Ovary (tissue), 9 donors: Measurements from ENCODE around the gene ADAMTSL3. TPM values are rescaled to one million over a fixed set of nuclear protein-coding genes. Genes with fewer than 3 reads are reported as not detected.
A peak's percentile ranks its signal among the peaks of the same experiment; 100 is the strongest.

ENCODE experiments used
- DNase-seq, 5 donors: peaks; one replicate each; pipeline ENCODE4 v3.0.0-alpha.2; 2019 to 2020
- H3K27ac ChIP-seq, 2 donors: fragments of 200-600 bp; one replicate each; pipeline versions ENCODE4 v1.5.1 to v1.8.0; 2019 to 2022
- H3K27me3 ChIP-seq: fragments of 200-600 bp; one replicate; pipeline ENCODE4 v1.8.0; 2022
- H3K36me3 ChIP-seq: fragments of 200-600 bp; sonication (generic); one replicate; pipeline ENCODE4 v1.5.1; 2019
- H3K4me1 ChIP-seq: one replicate; pipeline ENCODE4 v1.8.1; 2013; ENCODE audit warnings: mild to moderate bottlenecking, moderate library complexity; ENCODE audit not compliant: insufficient read depth
- H3K4me3 ChIP-seq: fragments of 200-600 bp; sonication (generic); one replicate; pipeline ENCODE4 v1.5.1; 2017
- H3K9me3 ChIP-seq, 2 donors: fragments of 200-600 bp in 1 of 2; sonication (generic) in 1 of 2; one replicate each; pipeline versions ENCODE4 v1.5.1 to v1.8.1; 2013 to 2019; ENCODE audit warnings: mild to moderate bottlenecking in 1 of 2, moderate library complexity in 1 of 2
- CTCF ChIP-seq, 3 donors: fragments of 450-650 bp in 2 of 3; fragments of 200-600 bp in 1 of 3; IDR thresholded peaks; one replicate each; pipeline versions ENCODE4 v1.5.1 to v1.8.0; 2016 to 2022; ENCODE audit warnings: antibody characterized with exemption in 3 of 3, mild to moderate bottlenecking in 1 of 3
- EP300 ChIP-seq: sonication (generic); formaldehyde crosslinking; IDR thresholded peaks from one replicate; pipeline ENCODE4 v1.6.1; 2017; ENCODE audit warnings: antibody characterized with exemption
- POLR2A ChIP-seq: fragments of 450-650 bp; IDR thresholded peaks from one replicate; pipeline ENCODE4 v1.6.1; 2017; ENCODE audit warnings: antibody characterized with exemption, mild to moderate bottlenecking, moderate library complexity
- WGBS, 3 donors: extraction: QIAGEN DNeasy Blood & Tissue Kit in 1 of 3; methylation state at CpG; one replicate each; pipeline versions ENCODE4 v1.1.5 to v1.1.7; 2013 to 2017; 5-methylcytosine and 5-hydroxymethylcytosine counted together
- intact Hi-C, 4 donors: fragments of 100-400 bp; cut with DNase I; formaldehyde crosslinking; loops; one replicate each; pipeline versions ENCODE4 v1.11.0 to v1.15.1; 2022 to 2023
- polyA plus RNA-seq, 2 donors: library from polyadenylated mRNA; stranded (reverse); fragments of 200-250 nt in 1 of 2; fragments of 350-450 nt in 1 of 2; fragmentation: Illumina TruSeq in 1 of 2; extraction: RNeasy Lipid Tissue Mini Kit (QIAGEN cat#74804) in 1 of 2; gene quantifications; one replicate each; pipeline ENCODE4 v1.2.3, GENCODE V29; 2013 to 2014
- total RNA-seq, 7 donors: library from RNA; depleted of rRNA in 2 of 7; stranded (reverse); fragments of >200 nt in 2 of 7; fragmentation: NEBNext Ultra II Directional in 3 of 7; extraction: Animal tissue kit (Norgen Biotek cat#: 25700) in 3 of 7; gene quantifications; one replicate each; pipeline versions ENCODE4 v1.1.0 to v1.2.4, GENCODE V29; 2016 to 2023
- donor health status: DM: no; HTN: no; CAD: no; lungs with moderate emphysema.
- donor health status: DM: no; HTN: no; CAD: no.
- donor health status: Bipolar disorder and iron deficiency.
- donor health status: DM: yes; HTN: yes; CAD: no.
- donor health status: DM: no; HTN: no; CAD: no.
- donor health status: DM: yes; HTN: yes; CAD: no.

Gene ADAMTSL3
- total and polyA plus RNA-seq, 9 donors = 0.96 to 9.0 (median 3.7) TPM

GRCh38 chr15:83835479-83835878 lies 181.6 kb downstream of the ADAMTSL3 start:
- WGBS, 3 donors = 92 to 100% (median 96%) methylated on average over 1 of the region's 1 CpG
- Histone ChIP-seq H3K9me3 (no peaks in the 10 kb centered on the region), H3K27ac (no peak overlapping the region), H3K4me3 (no peak overlapping the region), H3K27me3 (no peaks in the 10 kb centered on the region), H3K4me1 (peaks cover 2% of the 10 kb centered on the region), H3K36me3 (no peaks in the 10 kb centered on the region)
- DNase-seq = no peak
- no peak for TF ChIP-seq EP300
- intact Hi-C loops = no loop called here

GRCh38 chr15:83837945-83838571 lies 184.1 kb downstream of the ADAMTSL3 start:
- Histone ChIP-seq H3K4me1 (peaks cover 2% of the 10 kb centered on the region), H3K9me3 (no peaks in the 10 kb centered on the region), H3K27me3 (no peaks in the 10 kb centered on the region), H3K4me3 (no peak overlapping the region), H3K36me3 (no peaks in the 10 kb centered on the region), H3K27ac (no peak overlapping the region)
- WGBS, 3 donors = 6 to 15% (median 11%) methylated on average over 8 of the region's 8 CpGs
- DNase-seq = peak in 4 of 5 donors; percentile 29 to 57 (median 55)
- no peak for TF ChIP-seq EP300
- intact Hi-C loops = no loop called here

DNA sequence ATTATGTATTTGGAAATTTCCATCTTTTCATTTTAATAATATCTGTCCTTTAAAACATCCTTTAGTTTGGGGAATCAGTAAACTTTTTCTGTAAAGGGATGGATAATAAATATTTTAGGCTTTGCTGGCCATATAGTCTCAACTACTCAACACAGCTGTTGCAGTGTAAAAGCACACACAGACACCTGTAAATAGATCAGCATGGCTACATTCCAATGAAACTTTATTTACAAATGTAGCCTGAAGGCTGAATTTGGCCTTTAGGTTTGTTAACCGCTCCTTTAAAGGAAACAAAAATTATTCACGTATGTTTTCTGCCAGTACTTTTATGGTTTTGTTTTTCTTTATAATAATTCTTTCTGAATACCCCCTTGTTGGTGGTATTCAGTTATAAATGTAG lies 184.8 kb downstream of the ADAMTSL3 start:
- Histone ChIP-seq H3K9me3 (no peaks in the 10 kb centered on the region), H3K4me1 (peaks cover 6% of the 10 kb centered on the region), H3K27me3 (no peaks in the 10 kb centered on the region), H3K36me3 (no peaks in the 10 kb centered on the region), H3K4me3 (no peak overlapping the region), H3K27ac (no peak overlapping the region)
- intact Hi-C loops = no loop called here
- 67 to 77% (median 76%) methylated on average over 2 of the region's 2 CpGs for WGBS, 3 donors
- DNase-seq = no peak
- no peak for TF ChIP-seq CTCF (IDR thresholded peaks at IDR 0.05)
- TF ChIP-seq POLR2A = no peak
- TF ChIP-seq EP300 = no peak

- TF ChIP-seq POLR2A = no peak
- no peak for TF ChIP-seq CTCF (IDR thresholded peaks at IDR 0.05)
- TF ChIP-seq EP300 = no peak
- Histone ChIP-seq H3K27ac (no peak overlapping the region), H3K9me3 (no peaks in the 10 kb centered on the region), H3K4me3 (no peak overlapping the region), H3K27me3 (no peaks in the 10 kb centered on the region), H3K36me3 (no peaks in the 10 kb centered on the region), H3K4me1 (peaks cover 16% of the 10 kb centered on the region)
- DNase-seq = no peak
- intact Hi-C loops = no loop called here
- 73 to 81% (median 77%) methylated on average over 6 of the region's 6 CpGs for WGBS, 3 donors
Measured at GRCh38 chr15:83842281-83842680, 188.4 kb downstream of the ADAMTSL3 start.

DNA sequence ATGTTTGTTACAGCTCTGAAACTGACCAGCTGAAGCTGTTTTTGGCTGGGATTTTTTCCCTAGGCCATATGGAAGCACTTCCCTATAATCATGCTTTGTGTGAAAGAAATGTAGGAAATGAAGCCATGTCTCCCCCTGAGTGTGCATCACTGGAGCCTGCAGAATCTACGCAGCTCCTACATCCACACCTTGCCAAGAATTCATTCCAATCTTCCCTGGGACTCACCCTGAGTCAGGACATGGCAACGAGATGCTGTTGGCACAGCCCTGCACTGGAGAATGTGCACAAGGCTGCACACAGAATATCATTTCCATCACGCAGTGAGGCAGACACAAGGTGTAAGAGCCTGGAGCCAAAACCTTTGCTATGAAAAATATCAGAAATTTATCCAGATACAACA lies 189.5 kb downstream of the ADAMTSL3 start:
- no peak overlapping the region for H3K27ac ChIP-seq
- no peaks in the 10 kb centered on the region for H3K27me3 ChIP-seq
- H3K9me3 ChIP-seq = no peaks in the 10 kb centered on the region
- no peak overlapping the region for H3K4me3 ChIP-seq
- H3K4me1 ChIP-seq = peaks cover 15% of the 10 kb centered on the region
- H3K36me3 ChIP-seq = no peaks in the 10 kb centered on the region
- intact Hi-C loops = no loop called here
- 25 to 54% (median 29%) methylated on average over 3 of the region's 3 CpGs for WGBS, 3 donors
- no peak for DNase-seq
- TF ChIP-seq POLR2A (no peak), EP300 (no peak), CTCF (IDR thresholded peaks at IDR 0.05) (no peak)
